Tibial nerve (tissue), 4 donors: ENCODE results near the gene GBGT1. TPM values are rescaled to one million over a fixed set of nuclear protein-coding genes. Genes with fewer than 3 reads are reported as not detected.
A peak's percentile ranks its signal among the peaks of the same experiment; 100 is the strongest.

Source experiments
- DNase-seq, 2 donors: peaks; one replicate each; pipeline ENCODE4 v3.0.0-alpha.2; 2019; ENCODE audit warnings: low spot score in 2 of 2
- H3K27ac ChIP-seq, 4 donors: fragments of 200-600 bp; sonication (generic) in 3 of 4; one replicate each; pipeline ENCODE4 v1.5.1; 2017 to 2019; ENCODE audit warnings: mild to moderate bottlenecking in 1 of 4
- H3K27me3 ChIP-seq, 2 donors: fragments of 200-600 bp; sonication (generic) in 1 of 2; one replicate each; pipeline versions ENCODE4 v1.5.1 to v1.6.0; 2017 to 2019
- H3K36me3 ChIP-seq, 3 donors: fragments of 200-600 bp; sonication (generic); one replicate each; pipeline ENCODE4 v1.5.1; 2018 to 2019
- H3K4me1 ChIP-seq, 4 donors: fragments of 200-600 bp; sonication (generic) in 3 of 4; one replicate each; pipeline ENCODE4 v1.5.1; 2017 to 2019
- H3K4me3 ChIP-seq, 4 donors: fragments of 200-600 bp; sonication (generic) in 3 of 4; one replicate each; pipeline ENCODE4 v1.5.1; 2017 to 2019; ENCODE audit warnings: mild to moderate bottlenecking in 1 of 4, moderate library complexity in 1 of 4
- H3K9me3 ChIP-seq, 4 donors: fragments of 200-600 bp; sonication (generic) in 3 of 4; one replicate each; pipeline ENCODE4 v1.5.1; 2017 to 2019
- EP300 ChIP-seq, 2 donors: sonication (generic); formaldehyde crosslinking; IDR thresholded peaks; one replicate each; pipeline ENCODE4 v1.6.1; 2017; ENCODE audit warnings: antibody characterized with exemption in 2 of 2, mild to moderate bottlenecking in 1 of 2
- POLR2A ChIP-seq, 2 donors: fragments of 450-650 bp; IDR thresholded peaks; one replicate each; pipeline ENCODE4 v1.6.1; 2017; ENCODE audit warnings: antibody characterized with exemption in 2 of 2, mild to moderate bottlenecking in 2 of 2, moderate library complexity in 2 of 2
- WGBS, 2 donors: methylation state at CpG; one replicate each; pipeline ENCODE4 v1.1.5; 2018; 5-methylcytosine and 5-hydroxymethylcytosine counted together
- total RNA-seq, 4 donors: library from RNA; depleted of rRNA; stranded (reverse); fragments of >200 nt; gene quantifications; one replicate each; pipeline ENCODE4 v1.1.0, GENCODE V29; 2016
- TF ChIP-seq, protein P1 (sequence below), 5 experiments: fragments of 200-600 bp in 3 of 5; fragments of 450-650 bp in 2 of 5; sonication (generic) in 3 of 5; IDR thresholded peaks; one replicate each; pipeline ENCODE4 v1.5.1; 2016 to 2019; ENCODE audit warnings: antibody characterized with exemption in 5 of 5, mild to moderate bottlenecking in 3 of 5, moderate library complexity in 2 of 5

Gene GBGT1
- total RNA-seq, 4 donors from 2014 or later, result 15.3 to 63.3 (median 36.8) TPM

DNA sequence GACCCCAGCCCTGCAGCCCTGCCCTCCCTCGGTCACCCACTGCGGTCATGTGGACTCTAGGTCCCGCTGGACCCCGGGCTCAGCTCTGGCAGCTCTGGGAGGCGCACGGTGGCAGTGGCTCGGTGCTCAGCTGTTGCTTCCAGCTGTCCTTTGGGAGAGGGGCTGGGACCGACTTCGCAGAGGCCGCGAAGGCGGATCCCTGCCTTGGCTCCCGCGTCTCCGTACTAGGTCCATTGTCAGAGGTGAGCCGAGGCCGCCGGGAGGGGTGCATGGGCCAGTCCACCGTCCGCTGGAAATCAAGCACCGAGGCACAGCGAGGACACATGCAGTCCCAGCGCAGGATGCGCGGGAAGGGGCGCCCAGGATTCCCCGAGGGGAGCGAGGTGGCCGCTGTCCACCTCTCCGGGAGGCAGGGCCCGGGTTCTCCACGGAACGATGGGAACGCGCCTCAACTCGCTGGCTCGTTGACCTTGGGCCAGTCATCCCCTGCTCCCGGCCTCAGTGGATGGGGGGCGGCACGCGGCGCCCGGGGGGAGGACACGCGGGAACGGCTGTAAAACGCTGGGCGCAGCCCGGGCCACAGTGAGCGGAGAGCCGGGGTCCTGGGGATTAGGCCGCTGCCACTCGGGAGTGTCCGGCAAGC is 732 bp downstream of the GBGT1 start:
- peaks cover 0 to 41% (median 9%) of the 10 kb centered on the region in 4 donors for H3K4me1 ChIP-seq
- TF ChIP-seq, protein P1, sequence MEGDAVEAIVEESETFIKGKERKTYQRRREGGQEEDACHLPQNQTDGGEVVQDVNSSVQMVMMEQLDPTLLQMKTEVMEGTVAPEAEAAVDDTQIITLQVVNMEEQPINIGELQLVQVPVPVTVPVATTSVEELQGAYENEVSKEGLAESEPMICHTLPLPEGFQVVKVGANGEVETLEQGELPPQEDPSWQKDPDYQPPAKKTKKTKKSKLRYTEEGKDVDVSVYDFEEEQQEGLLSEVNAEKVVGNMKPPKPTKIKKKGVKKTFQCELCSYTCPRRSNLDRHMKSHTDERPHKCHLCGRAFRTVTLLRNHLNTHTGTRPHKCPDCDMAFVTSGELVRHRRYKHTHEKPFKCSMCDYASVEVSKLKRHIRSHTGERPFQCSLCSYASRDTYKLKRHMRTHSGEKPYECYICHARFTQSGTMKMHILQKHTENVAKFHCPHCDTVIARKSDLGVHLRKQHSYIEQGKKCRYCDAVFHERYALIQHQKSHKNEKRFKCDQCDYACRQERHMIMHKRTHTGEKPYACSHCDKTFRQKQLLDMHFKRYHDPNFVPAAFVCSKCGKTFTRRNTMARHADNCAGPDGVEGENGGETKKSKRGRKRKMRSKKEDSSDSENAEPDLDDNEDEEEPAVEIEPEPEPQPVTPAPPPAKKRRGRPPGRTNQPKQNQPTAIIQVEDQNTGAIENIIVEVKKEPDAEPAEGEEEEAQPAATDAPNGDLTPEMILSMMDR (IDR thresholded peaks at IDR 0.05), result no peak
- TF ChIP-seq EP300 (IDR thresholded peaks at IDR 0.05) (no peak), POLR2A (IDR thresholded peaks at IDR 0.05) (no peak)
- peak overlapping the region; percentile 51 to 88 (median 66) for H3K27ac ChIP-seq
- peaks cover 0 to 5% of the 10 kb centered on the region in 2 donors for H3K27me3 ChIP-seq
- 2 to 18% methylated on average over 21 to 34 of the region's 54 CpGs for WGBS, 2 donors
- H3K36me3 ChIP-seq, result peaks cover 0 to 13% (median 0%) of the 10 kb centered on the region in 3 donors
- no peaks in the 10 kb centered on the region for H3K9me3 ChIP-seq
- H3K4me3 ChIP-seq, result peak overlapping the region; percentile 49 to 81 (median 72)
- no peak for DNase-seq

DNA sequence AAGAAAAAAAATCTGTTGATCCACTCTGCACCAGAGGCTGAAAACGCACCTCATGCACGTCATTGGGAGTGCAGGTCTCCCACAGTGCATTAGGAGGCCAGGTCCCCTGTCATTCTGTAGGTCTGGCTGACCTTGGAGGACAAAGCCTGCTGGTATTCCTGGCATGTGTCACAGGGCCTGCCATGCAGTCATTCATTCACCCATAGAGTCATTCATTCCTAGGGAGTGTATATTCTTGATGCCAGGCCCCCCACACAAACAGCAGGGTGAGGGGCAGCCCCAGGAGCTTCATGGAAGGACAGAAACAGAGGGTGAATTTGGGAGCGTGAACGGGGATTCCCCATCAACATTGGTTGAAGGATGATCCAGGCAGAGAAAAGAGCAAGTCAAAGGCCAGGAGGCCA is 2.2 kb downstream of the GBGT1 start:
- H3K4me3 ChIP-seq, result no peak overlapping the region
- peaks cover 0 to 5% of the 10 kb centered on the region in 2 donors for H3K27me3 ChIP-seq
- peaks cover 0 to 15% (median 0%) of the 10 kb centered on the region in 3 donors for H3K36me3 ChIP-seq
- TF ChIP-seq POLR2A (IDR thresholded peaks at IDR 0.05), result no peak
- TF ChIP-seq, protein P1 (IDR thresholded peaks at IDR 0.05), result no peak
- TF ChIP-seq EP300 (IDR thresholded peaks at IDR 0.05), result no peak
- DNase-seq, result no peak
- peak overlapping the region in 1 of 4 donors; percentile 63 for H3K27ac ChIP-seq
- peaks cover 0 to 41% (median 9%) of the 10 kb centered on the region in 4 donors for H3K4me1 ChIP-seq
- H3K9me3 ChIP-seq, result no peaks in the 10 kb centered on the region
- WGBS, 2 donors, result 87% methylated on average over 4 of the region's 4 CpGs

DNA sequence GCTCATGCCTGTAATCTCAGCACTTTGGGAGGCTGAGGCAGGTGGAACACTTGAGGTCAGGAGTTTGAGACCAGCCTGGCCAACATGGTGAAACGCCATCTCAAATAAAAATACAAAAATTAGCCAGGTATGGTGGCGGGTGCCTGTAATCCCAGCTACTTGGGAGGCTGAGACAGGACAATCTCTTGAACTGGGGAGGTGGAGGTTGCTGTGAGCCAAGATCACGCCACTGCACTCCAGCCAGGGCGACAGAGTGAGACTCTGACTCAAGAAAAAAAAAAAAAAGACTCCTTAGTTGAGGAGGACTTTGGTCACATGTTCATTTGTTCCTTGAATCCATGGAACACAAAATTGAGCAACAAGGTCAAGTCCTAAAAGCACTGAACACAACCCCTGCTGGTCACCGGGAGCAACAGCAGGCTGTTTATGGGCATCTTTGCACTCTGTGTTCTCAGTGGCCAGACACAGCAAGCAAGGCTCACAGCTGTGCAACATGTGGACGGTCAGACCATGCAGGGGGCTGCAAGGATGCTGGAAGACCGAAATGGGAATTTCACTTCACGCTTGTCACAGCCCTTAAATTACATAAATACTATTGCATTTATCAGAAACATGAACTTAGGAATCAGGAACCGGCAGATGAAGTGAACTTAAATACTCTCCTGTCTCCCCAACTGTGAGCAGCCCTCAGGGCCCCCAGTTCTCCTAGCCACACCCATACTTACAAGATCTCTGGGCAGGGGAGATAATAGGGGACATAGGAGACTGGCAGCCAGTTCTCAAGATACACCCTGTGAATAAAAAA is 2.8 kb downstream of the GBGT1 start:
- H3K9me3 ChIP-seq, result no peaks in the 10 kb centered on the region
- H3K27ac ChIP-seq, result peak overlapping the region in 3 of 4 donors; percentile 63 to 78 (median 65)
- peaks cover 0 to 18% (median 0%) of the 10 kb centered on the region in 3 donors for H3K36me3 ChIP-seq
- TF ChIP-seq, protein P1 (IDR thresholded peaks at IDR 0.05), result peak; percentile 60 to 82 (median 80)
- peak; percentile 74 to 87 for TF ChIP-seq EP300 (IDR thresholded peaks at IDR 0.05)
- no peak for TF ChIP-seq POLR2A (IDR thresholded peaks at IDR 0.05)
- peak; percentile 63 to 80 for DNase-seq
- H3K27me3 ChIP-seq, result peaks cover 0 to 5% of the 10 kb centered on the region in 2 donors
- H3K4me1 ChIP-seq, result peaks cover 0 to 41% (median 9%) of the 10 kb centered on the region in 4 donors
- 57 to 62% methylated on average over 9 of the region's 9 CpGs for WGBS, 2 donors
- no peak overlapping the region for H3K4me3 ChIP-seq

DNA sequence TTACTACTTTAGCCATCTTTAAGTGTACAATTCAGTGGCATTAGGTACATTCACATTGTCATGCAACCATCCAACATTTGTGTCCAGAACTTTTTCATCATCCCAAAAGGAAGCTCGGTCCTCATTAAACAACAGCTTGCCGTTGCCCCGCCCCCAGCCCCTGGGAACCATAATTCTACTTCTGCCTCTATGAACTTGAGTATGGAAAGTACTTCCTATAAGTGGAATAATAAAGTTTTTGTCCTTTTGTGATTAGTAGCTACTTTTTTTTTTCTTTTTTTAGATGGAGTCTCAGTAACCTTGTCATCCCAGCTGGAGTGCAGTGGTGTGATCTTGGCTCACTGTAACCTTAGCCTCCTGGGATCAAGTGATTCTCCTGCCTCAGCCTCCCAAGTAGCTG is 5.0 kb downstream of the GBGT1 start:
- peaks cover 0 to 22% (median 0%) of the 10 kb centered on the region in 3 donors for H3K36me3 ChIP-seq
- TF ChIP-seq EP300 (IDR thresholded peaks at IDR 0.05) (no peak), POLR2A (IDR thresholded peaks at IDR 0.05) (no peak)
- TF ChIP-seq, protein P1 (IDR thresholded peaks at IDR 0.05), result no peak
- H3K4me1 ChIP-seq, result peaks cover 0 to 31% (median 4%) of the 10 kb centered on the region in 4 donors
- H3K9me3 ChIP-seq, result no peaks in the 10 kb centered on the region
- peaks cover 0 to 5% of the 10 kb centered on the region in 2 donors for H3K27me3 ChIP-seq
- no peak for DNase-seq
- WGBS, 2 donors, result 77 to 79% methylated on average over 3 of the region's 3 CpGs
- H3K27ac ChIP-seq, result no peak overlapping the region
- no peak overlapping the region for H3K4me3 ChIP-seq

DNA sequence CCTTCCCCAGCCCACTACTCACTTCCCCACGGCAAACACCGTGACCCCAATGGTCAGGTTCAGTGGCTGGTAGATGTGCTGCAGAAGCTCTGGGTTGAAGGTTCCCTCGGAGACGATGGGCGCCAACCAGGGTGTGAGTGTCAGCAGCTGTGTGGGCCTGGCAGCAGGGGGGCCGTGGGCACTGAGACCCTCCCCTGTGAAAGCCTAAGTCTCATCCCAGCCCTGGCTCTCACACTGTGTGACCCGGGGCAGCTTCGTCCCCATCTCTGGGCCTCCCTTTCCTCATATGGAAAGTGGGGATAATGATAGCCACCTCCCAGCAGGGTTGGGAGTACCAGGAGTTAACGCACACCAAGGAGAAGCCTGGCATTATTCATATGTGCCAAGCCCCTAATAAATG is 8.6 kb downstream of the GBGT1 start:
- WGBS, 2 donors, result 61 to 80% methylated on average over 9 of the region's 9 CpGs
- H3K9me3 ChIP-seq, result no peaks in the 10 kb centered on the region
- TF ChIP-seq EP300 (IDR thresholded peaks at IDR 0.05) (no peak), POLR2A (IDR thresholded peaks at IDR 0.05) (no peak)
- TF ChIP-seq, protein P1 (IDR thresholded peaks at IDR 0.05), result no peak
- H3K4me1 ChIP-seq, result peaks cover 0 to 23% (median 0%) of the 10 kb centered on the region in 4 donors
- no peaks in the 10 kb centered on the region for H3K27me3 ChIP-seq
- H3K4me3 ChIP-seq, result no peak overlapping the region
- DNase-seq, result no peak
- H3K36me3 ChIP-seq, result peaks cover 0 to 22% (median 0%) of the 10 kb centered on the region in 3 donors
- H3K27ac ChIP-seq, result no peak overlapping the region
